Glomerular visceral epithelial cell (primary cell): ENCODE data around the gene CENPO.
"Not testable (repeated sequence)": the region's sequence is repeated elsewhere in the genome, so short reads cannot be mapped to it uniquely, and the experiment has no call there.

Source experiments
- DNase-seq: peaks from one replicate; pipeline ENCODE4 v3.0.0-alpha.2; 2016; ENCODE audit errors: extremely low spot score

The CENPO gene

GRCh38 chr2:24787532-24787931, 5.7 kb upstream of the CENPO start:
- no peak for DNase-seq

GRCh38 chr2:24788816-24789215, 4.4 kb upstream of the CENPO start:
- no peak for DNase-seq

- DNase-seq: no peak
Measured at GRCh38 chr2:24791452-24791851, 1.8 kb upstream of the CENPO start.

- DNase-seq: no peak
Measured at GRCh38 chr2:24792542-24792873, 717 bp upstream of the CENPO start.

GRCh38 chr2:24793761-24794435, 673 bp downstream of the CENPO start:
- DNase-seq: peak; percentile 24

GRCh38 chr2:24797644-24798043, 4.4 kb downstream of the CENPO start:
- no peak for DNase-seq

- DNase-seq: not testable (repeated sequence)
Measured at GRCh38 chr2:24800487-24800886, 7.3 kb downstream of the CENPO start.

GRCh38 chr2:24805811-24806660, 12.8 kb downstream of the CENPO start:
- DNase-seq: not testable (repeated sequence)

- DNase-seq: no peak
Measured at GRCh38 chr2:24806661-24807036, 13.4 kb downstream of the CENPO start.

- DNase-seq: no peak
Measured at GRCh38 chr2:24809316-24810007, 16.2 kb downstream of the CENPO start.

GRCh38 chr2:24813691-24814137, 20.5 kb downstream of the CENPO start:
- no peak for DNase-seq

- no peak for DNase-seq
Measured at GRCh38 chr2:24814516-24814915, 21.3 kb downstream of the CENPO start.

- DNase-seq: no peak
Measured at GRCh38 chr2:24815171-24815570, 21.9 kb downstream of the CENPO start.

- DNase-seq: no peak
Measured at GRCh38 chr2:24816404-24816803, 23.2 kb downstream of the CENPO start.

GRCh38 chr2:24816884-24817283, 23.7 kb downstream of the CENPO start:
- DNase-seq: peak; percentile 38

- DNase-seq: no peak
Measured at GRCh38 chr2:24818721-24819167, 25.5 kb downstream of the CENPO start.

GRCh38 chr2:24819442-24820174, 26.4 kb downstream of the CENPO start:
- no peak for DNase-seq

- no peak for DNase-seq
Measured at GRCh38 chr2:24820175-24820513, 26.9 kb downstream of the CENPO start.

GRCh38 chr2:24820598-24821432, 27.6 kb downstream of the CENPO start:
- no peak for DNase-seq

GRCh38 chr2:24821433-24821891, 28.2 kb downstream of the CENPO start:
- DNase-seq: no peak
